GM12874 (cell line): ENCODE data around the gene MS4A15.

Source experiments
- TF ChIP-seq, protein P1 (sequence below): IDR thresholded peaks from 2 replicates; pipeline ENCODE4 v1.5.1; 2011; ENCODE audit warnings: low read depth, mild to moderate bottlenecking, control low read depth, low read length, moderate library complexity; ENCODE audit not compliant: insufficient read depth

MS4A15 gene, protein sequence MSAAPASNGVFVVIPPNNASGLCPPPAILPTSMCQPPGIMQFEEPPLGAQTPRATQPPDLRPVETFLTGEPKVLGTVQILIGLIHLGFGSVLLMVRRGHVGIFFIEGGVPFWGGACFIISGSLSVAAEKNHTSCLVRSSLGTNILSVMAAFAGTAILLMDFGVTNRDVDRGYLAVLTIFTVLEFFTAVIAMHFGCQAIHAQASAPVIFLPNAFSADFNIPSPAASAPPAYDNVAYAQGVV

DNA sequence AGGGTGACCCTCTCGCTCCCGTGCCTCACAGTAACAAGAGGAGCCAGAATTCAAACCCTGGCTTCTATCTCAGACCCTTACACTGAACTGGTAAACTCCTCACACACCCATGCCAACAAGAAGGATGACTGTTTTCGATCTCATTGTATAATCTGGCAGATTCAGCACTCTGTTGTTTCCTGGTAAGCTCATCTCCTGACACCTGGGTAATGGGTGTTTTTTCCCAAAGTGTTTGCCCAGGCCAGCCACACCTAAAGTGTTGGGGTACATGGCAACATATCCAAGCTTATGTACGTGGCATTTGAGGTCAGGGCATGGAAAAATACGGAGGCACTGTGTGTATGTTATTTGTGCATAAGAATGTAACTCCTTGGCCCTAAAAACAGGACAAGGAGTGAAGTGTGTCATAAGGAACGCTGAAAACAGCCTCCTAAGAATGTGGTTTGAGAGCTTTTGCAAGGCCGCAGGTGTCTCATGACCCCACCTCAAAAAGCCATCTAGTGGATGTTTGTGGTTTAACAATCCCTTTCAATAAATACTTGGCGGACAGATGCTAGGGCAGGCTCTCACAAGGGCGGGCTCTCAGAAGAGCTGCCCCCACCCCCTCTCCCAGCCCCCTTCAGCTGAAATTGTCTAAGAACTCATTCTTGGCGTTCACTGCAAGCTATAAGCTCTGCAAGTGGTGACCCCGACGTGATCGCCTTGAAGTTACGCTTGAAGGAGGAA, at the start of gene MS4A15:
MS4A15 (plus strand) TSS at position 561 of the 726 bp plus-strand sequence. CDS start 6,867 bp downstream, outside the sequence.
- TF ChIP-seq, protein P1, sequence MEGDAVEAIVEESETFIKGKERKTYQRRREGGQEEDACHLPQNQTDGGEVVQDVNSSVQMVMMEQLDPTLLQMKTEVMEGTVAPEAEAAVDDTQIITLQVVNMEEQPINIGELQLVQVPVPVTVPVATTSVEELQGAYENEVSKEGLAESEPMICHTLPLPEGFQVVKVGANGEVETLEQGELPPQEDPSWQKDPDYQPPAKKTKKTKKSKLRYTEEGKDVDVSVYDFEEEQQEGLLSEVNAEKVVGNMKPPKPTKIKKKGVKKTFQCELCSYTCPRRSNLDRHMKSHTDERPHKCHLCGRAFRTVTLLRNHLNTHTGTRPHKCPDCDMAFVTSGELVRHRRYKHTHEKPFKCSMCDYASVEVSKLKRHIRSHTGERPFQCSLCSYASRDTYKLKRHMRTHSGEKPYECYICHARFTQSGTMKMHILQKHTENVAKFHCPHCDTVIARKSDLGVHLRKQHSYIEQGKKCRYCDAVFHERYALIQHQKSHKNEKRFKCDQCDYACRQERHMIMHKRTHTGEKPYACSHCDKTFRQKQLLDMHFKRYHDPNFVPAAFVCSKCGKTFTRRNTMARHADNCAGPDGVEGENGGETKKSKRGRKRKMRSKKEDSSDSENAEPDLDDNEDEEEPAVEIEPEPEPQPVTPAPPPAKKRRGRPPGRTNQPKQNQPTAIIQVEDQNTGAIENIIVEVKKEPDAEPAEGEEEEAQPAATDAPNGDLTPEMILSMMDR, result peak; percentile 55

DNA sequence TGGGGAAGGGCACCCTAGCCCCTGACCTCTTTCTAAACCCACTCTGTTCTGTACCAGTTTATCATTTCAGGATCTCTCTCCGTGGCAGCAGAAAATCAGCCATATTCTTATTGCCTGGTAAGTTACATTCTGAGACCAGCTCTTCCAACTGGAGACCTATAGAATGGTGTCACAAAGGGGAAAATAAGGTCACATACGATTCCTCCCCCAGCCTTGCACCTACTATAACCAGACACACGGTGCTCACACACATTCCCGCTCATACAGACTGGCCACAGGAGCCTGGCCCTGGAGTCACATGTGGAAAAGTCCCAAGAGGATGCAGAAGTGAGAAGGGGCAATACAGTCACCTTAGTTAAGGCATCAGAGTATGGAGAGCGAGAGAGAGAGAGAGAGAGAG, 49.7 kb upstream of the MS4A15 start:
- TF ChIP-seq, protein P1, result no peak

DNA sequence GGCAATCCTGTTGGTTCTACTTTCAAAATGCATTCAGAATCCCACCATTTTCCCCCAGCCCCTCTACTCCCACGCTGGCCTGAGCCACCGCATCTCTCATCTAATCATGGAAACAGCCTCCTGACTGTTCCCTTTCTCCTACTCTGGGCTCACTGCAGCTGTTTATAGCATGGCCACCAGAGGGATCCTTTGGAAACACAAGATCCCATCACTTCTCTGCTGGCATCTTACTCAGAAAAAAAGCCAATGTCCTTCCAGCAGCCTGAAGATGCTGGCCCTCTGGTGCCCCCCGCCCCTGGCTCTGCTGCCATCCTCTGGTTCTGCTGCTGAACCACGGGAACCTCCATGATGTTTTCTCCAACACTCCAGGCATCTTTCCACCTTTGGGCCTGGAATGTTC, 46.2 kb upstream of the MS4A15 start:
- TF ChIP-seq, protein P1, result no peak

DNA sequence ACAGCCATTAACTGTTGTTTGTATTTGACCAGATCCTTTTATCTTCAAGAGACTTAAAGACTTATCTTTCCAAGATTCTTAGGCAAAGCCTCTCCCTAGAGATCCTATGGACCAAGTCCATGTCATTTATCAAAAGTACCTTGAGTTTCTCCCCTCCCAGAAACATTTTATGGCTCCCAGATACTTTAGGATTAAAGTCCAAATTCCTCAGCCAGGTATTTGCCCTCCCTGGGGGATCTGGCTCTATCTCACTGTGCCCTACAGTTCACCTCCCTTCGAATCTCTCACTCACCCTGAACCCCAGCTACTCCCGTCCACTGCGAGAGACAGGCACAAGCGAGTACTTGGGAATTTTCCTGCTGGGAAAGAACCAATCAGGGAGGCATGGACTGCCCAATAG, 45.4 kb upstream of the MS4A15 start:
- TF ChIP-seq, protein P1, result no peak

DNA sequence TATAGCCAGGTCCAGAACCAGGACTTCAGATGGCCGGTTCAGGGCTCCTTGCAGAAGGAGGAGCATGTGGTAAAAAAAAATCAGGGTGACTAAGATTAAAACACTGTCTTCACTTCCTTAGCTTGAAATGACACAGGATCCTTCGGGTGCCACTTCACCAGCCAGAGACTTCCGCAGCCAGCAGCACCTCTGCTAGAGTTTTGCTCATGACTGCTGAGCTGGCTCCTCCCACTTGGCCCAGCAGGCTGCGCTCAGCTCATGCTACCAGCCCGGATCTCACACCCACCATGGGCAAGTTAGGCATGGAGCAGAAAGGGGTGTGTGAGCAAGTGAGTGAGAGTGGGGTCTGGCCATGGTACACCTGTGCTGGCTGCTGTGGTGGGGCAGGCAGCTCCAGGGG, 38.7 kb upstream of the MS4A15 start:
- TF ChIP-seq, protein P1, result no peak

DNA sequence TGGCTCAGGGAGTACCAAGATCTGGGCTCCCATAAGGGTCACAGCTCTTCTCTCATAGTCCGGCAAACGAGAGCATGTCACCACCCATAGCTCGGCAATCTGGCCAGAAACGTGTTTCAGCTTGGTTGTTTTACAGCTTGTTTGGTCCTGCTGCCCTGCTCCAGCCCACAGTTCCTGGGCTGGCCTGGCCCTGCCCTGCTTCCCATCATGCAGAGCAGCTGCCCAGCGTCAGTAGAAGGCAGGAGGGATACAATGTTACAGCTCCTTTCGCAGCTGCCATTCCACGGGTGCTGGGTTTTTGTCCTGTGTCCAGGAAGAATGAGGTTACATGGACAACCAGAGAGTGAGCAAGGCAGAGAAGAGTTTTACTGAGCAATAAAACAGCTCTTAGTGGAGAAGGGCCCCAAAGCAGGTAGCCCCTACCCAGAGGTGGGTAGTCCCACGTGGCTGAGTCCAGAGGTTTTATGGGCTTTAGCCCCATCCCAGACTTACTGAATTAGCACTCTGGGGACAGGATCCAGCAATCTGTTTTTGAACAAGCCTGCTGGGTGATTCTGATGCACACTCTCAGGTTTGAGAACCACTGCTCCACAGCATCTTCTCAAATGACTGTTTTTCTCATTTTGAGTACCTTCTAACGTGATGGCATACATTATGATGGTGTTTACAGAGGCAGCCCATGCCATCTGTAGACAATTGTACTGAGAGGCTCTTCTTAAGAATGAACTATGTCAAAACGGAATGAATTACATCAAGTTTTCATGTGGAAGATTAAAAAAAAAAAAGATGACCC, 37.9 kb upstream of the MS4A15 start:
- TF ChIP-seq, protein P1, result no peak

DNA sequence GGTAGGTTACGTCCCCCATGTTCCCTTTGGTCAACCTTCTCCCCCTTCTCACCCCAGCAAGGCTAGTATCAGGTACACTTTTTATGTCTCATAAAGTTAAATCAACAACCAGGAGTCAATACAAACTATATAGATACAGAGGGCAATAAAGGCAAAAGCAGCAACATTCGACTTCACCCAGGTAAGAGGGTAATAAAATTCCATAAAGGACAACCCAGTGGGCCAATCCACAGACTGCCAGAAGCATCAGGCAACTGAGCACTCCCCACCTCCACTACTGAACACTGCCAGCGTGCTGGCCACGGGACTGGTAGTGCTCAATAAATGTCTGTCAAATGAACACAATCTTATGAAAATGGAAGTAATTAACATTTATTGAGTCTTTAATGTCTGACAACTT, 37.3 kb upstream of the MS4A15 start:
- TF ChIP-seq, protein P1, result no peak
